Neutrophil (primary cell): Measurements from ENCODE around the gene CRIP1.

ENCODE experiments used
- H3K27ac ChIP-seq: fragments of 200-600 bp; sonication (generic); 2 replicates; pipeline ENCODE4 v1.5.1; 2016; ENCODE audit warnings: mild to moderate bottlenecking, moderate library complexity
- H3K27me3 ChIP-seq: fragments of 200-600 bp; sonication (generic); 2 replicates; pipeline ENCODE4 v1.6.0; 2016; ENCODE audit warnings: mild to moderate bottlenecking
- H3K36me3 ChIP-seq: fragments of 200-600 bp; sonication (generic); 2 replicates; pipeline ENCODE4 v1.5.1; 2017
- H3K4me1 ChIP-seq, 2 experiments: fragments of 200-600 bp in 1 of 2; sonication (generic) in 1 of 2; 1 replicate in 1 of 2; 2 replicates in 1 of 2; pipeline versions ENCODE4 v1.5.1 to v1.6.1; 2013 to 2016; ENCODE audit warnings: low read depth in 1 of 2, low read length in 1 of 2, mild to moderate bottlenecking in 1 of 2, moderate library complexity in 1 of 2; ENCODE audit not compliant: control insufficient read depth in 1 of 2, insufficient read depth in 1 of 2
- H3K4me3 ChIP-seq, 2 experiments: fragments of 200-600 bp in 1 of 2; sonication (generic) in 1 of 2; 1 replicate in 1 of 2; 2 replicates in 1 of 2; pipeline ENCODE4 v1.5.1; 2013 to 2016; ENCODE audit warnings: low read depth in 1 of 2, low read length in 1 of 2, mild to moderate bottlenecking in 1 of 2, moderate library complexity in 1 of 2
- H3K9me3 ChIP-seq: fragments of 200-600 bp; sonication (generic); 2 replicates; pipeline ENCODE4 v1.5.1; 2016
- CTCF ChIP-seq: fragments of 200-600 bp; sonication (generic); IDR thresholded peaks from 2 replicates; pipeline ENCODE4 v1.5.1; 2016; ENCODE audit warnings: antibody characterized with exemption

Gene CRIP1

GRCh38 chr14:105500036-105500725 is 13.5 kb downstream of the CRIP1 start:
- Histone ChIP-seq H3K4me1 (no peaks in the 10 kb centered on the region), H3K9me3 (no peaks in the 10 kb centered on the region), H3K4me3 (no peak overlapping the region), H3K36me3 (peaks cover 18% of the 10 kb centered on the region), H3K27me3 (peaks cover 3% of the 10 kb centered on the region), H3K27ac (no peak overlapping the region)
- TF ChIP-seq CTCF, result no peak

GRCh38 chr14:105500726-105501101 is 14.0 kb downstream of the CRIP1 start:
- H3K36me3 ChIP-seq, result peaks cover 18% of the 10 kb centered on the region
- H3K4me1 ChIP-seq, result no peaks in the 10 kb centered on the region
- no peak overlapping the region for H3K27ac ChIP-seq

GRCh38 chr14:105501504-105502291 is 15.0 kb downstream of the CRIP1 start:
- no peak overlapping the region for H3K27ac ChIP-seq
- H3K36me3 ChIP-seq, result peaks cover 18% of the 10 kb centered on the region
- no peak overlapping the region for H3K4me3 ChIP-seq
- H3K27me3 ChIP-seq, result peaks cover 13% of the 10 kb centered on the region
- TF ChIP-seq CTCF, result no peak
- H3K4me1 ChIP-seq, result no peaks in the 10 kb centered on the region
- no peaks in the 10 kb centered on the region for H3K9me3 ChIP-seq

More at GRCh38 chr14:105500726-105501101, 14.0 kb downstream of the CRIP1 start:
- no peaks in the 10 kb centered on the region for H3K9me3 ChIP-seq
- H3K27me3 ChIP-seq, result peaks cover 6% of the 10 kb centered on the region
- no peak overlapping the region for H3K4me3 ChIP-seq
- no peak for TF ChIP-seq CTCF

GRCh38 chr14:105502446-105503295 is 16.0 kb downstream of the CRIP1 start:
- Histone ChIP-seq H3K36me3 (peaks cover 14% of the 10 kb centered on the region), H3K27ac (no peak overlapping the region), H3K9me3 (no peaks in the 10 kb centered on the region), H3K4me1 (no peaks in the 10 kb centered on the region), H3K4me3 (no peak overlapping the region), H3K27me3 (peaks cover 23% of the 10 kb centered on the region)
- no peak for TF ChIP-seq CTCF

GRCh38 chr14:105503296-105503640 is 16.6 kb downstream of the CRIP1 start:
- Histone ChIP-seq H3K36me3 (peaks cover 10% of the 10 kb centered on the region), H3K4me3 (no peak overlapping the region), H3K27me3 (peaks cover 29% of the 10 kb centered on the region), H3K27ac (no peak overlapping the region), H3K4me1 (no peaks in the 10 kb centered on the region), H3K9me3 (no peaks in the 10 kb centered on the region)
- TF ChIP-seq CTCF, result no peak
